ENCODE data around the gene SLAIN1. TPM values are rescaled to one million over a fixed set of nuclear protein-coding genes. Genes with fewer than 3 reads are reported as not detected.

Gene SLAIN1
- total and polyA plus RNA-seq, 2 of the 4 experiments (the other 2 are of a cell fraction) = 0.29 to 0.36 TPM

DNA sequence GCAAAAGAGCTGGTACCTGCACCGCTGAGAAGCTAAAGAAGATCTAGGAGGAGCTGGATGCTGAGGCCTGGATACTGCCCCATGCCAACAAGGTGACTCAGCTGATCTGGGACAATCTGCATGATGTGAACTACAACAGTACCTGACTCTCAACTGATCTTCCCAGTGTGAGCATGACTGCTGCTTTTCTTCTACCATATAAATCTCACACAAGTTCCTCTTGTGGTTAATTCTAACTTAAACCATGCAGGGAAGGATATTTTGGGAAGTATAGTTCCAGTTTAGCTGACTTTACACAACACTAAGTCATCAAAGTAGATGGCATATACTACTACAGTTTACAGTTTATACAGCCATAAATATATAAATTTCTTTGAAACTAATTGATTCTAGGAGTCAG lies 91.9 kb downstream of the SLAIN1 start:
- in situ Hi-C loops (cut with MboI; ENCODE audit: low sequenced_read_pairs) = no loop called here
- BruUV-seq (replicated peaks) = no TSS peak
- H2BK20ac ChIP-seq (ENCODE audit: low read depth, low read length) = no peak overlapping the region
- WGBS, 2 experiments (ENCODE audit: extremely low coverage in 2 of 2, insufficient read length in 1 of 2) = 100% methylated on average over 1 of the region's 1 CpG; no CpG with 5 or more reads in 1 of the 2 experiments
- H3K36me3 ChIP-seq (ENCODE audit: control insufficient read depth, insufficient read depth, low read length) = no peaks in the 10 kb centered on the region
- H3K27ac ChIP-seq (ENCODE audit: insufficient read depth, low read length) = no peak overlapping the region
- no peak overlapping the region for H3K4me3 ChIP-seq (ENCODE audit: insufficient read depth, low read depth, low read length)
- H2BK5ac ChIP-seq (ENCODE audit: low read depth, low read length, poor library complexity, severe bottlenecking) = no peak overlapping the region
- ATAC-seq (ENCODE audit: low read depth) (no peak), DNase-seq (no peak)
- no peak overlapping the region for H3K23ac ChIP-seq (ENCODE audit: low read depth, low read length)
- H3K79me1 ChIP-seq (ENCODE audit: low read depth in 1 of 2, low read length in 2 of 2) = no peaks in the 10 kb centered on the region
- no peaks in the 10 kb centered on the region for H3K9me1 ChIP-seq (ENCODE audit: insufficient read depth, low read length)
- TF ChIP-seq SMC3 (IDR thresholded peaks at IDR 0.05; ENCODE audit: low read depth, low read length) = no peak
- TF ChIP-seq BHLHE40 (IDR thresholded peaks at IDR 0.05; ENCODE audit: low read depth, low read length) = no peak
- no peak for TF ChIP-seq MAZ (IDR thresholded peaks at IDR 0.05; ENCODE audit: borderline replicate concordance, low read depth, low read length)
- no peak for TF ChIP-seq FOS (IDR thresholded peaks at IDR 0.05; ENCODE audit: low read depth, low read length)
- no peak overlapping the region for H2BK15ac ChIP-seq (ENCODE audit: low read depth, low read length)
- no peak overlapping the region for H3K9ac ChIP-seq (ENCODE audit: low read depth, low read length)
- POLR2A ChIA-PET (ENCODE audit: unreplicated experiment) = no interaction called here
- H4K8ac ChIP-seq (ENCODE audit: low read depth in 2 of 2, low read length in 2 of 2) = no peak overlapping the region
- no peaks in the 10 kb centered on the region for H3K27me3 ChIP-seq (ENCODE audit: control insufficient read depth, insufficient read depth, low read length)
- no peak overlapping the region for H3K4me2 ChIP-seq (ENCODE audit: low read depth, low read length)
- no peak overlapping the region for H2AK5ac ChIP-seq (ENCODE audit: low read depth, low read length)
- H2AFZ ChIP-seq (replicated peaks; ENCODE audit: low read length, poor library complexity) = no peak overlapping the region
- no peak overlapping the region for H3K56ac ChIP-seq (ENCODE audit: extremely low read depth, insufficient read depth, low read length)
- H3K4ac ChIP-seq (ENCODE audit: low read depth, low read length) = no peak overlapping the region
- peaks cover 14% of the 10 kb centered on the region for H3K9me3 ChIP-seq (ENCODE audit: control insufficient read depth, insufficient read depth, low read length)
- no peak overlapping the region for H3K18ac ChIP-seq (ENCODE audit: low read depth, low read length)
- no peaks in the 10 kb centered on the region for H4K20me1 ChIP-seq (ENCODE audit: insufficient read depth, low read length)
- CTCF ChIA-PET = no interaction called here
- dilution Hi-C loops (cut with HindIII; ENCODE audit: low sequenced_read_pairs, unreplicated experiment) = no loop called here
- H3K14ac ChIP-seq (replicated peaks; ENCODE audit: low read depth, low read length) = no peak overlapping the region
- intact Hi-C loops (cut with micrococcal nuclease) = loop anchor here (5.0 kb wide), 1 partner anchor 128 kb away; the partner anchor contains the start of gene EDNRB
- H2BK120ac ChIP-seq (ENCODE audit: low read depth, low read length) = no peak overlapping the region
- H4K5ac ChIP-seq (ENCODE audit: low read depth, low read length) = no peak overlapping the region
- H2AK9ac ChIP-seq (replicated peaks; ENCODE audit: low read depth, low read length, poor library complexity) = no peak overlapping the region
- H4K91ac ChIP-seq (ENCODE audit: insufficient read depth, low read depth, low read length) = no peak overlapping the region
- peaks cover 7% of the 10 kb centered on the region; the same call in 1 of the 2 replicates for H3K4me1 ChIP-seq (ENCODE audit: control insufficient read depth, insufficient read depth, low read length)
